HG02623 (cell line): ENCODE data around the gene JCHAIN.
"Not testable (repeated sequence)": the region's sequence is repeated elsewhere in the genome, so short reads cannot be mapped to it uniquely, and the experiment has no call there.

Experiments used
- ATAC-seq: cut with Tn5 transposase; IDR thresholded peaks from one replicate; pipeline ENCODE4 v1.9.1; 2021; ENCODE audit warnings: moderate library complexity; ENCODE audit not compliant: unreplicated experiment

Gene JCHAIN

GRCh38 chr4:70691661-70692060 is 25.4 kb upstream of the JCHAIN start:
- ATAC-seq: no peak

- peak; percentile 2 for ATAC-seq
Observed at GRCh38 chr4:70688795-70689231, 22.5 kb upstream of the JCHAIN start.

- peak; percentile 88 for ATAC-seq
Observed at GRCh38 chr4:70687821-70688794, 21.8 kb upstream of the JCHAIN start, which contains the start of gene UTP3. Gene UTP3 (plus strand): TSS chr4:70688532. CDS start chr4:70688678, 146 bp downstream.

- ATAC-seq: no peak
Observed at GRCh38 chr4:70687392-70687791, 21.1 kb upstream of the JCHAIN start.

- ATAC-seq: not testable (repeated sequence)
Observed at GRCh38 chr4:70682142-70682541, 15.8 kb upstream of the JCHAIN start.

GRCh38 chr4:70681704-70682103 is 15.4 kb upstream of the JCHAIN start:
- ATAC-seq: peak; percentile 29

- ATAC-seq: no peak
Observed at GRCh38 chr4:70680934-70681333, 14.6 kb upstream of the JCHAIN start.

GRCh38 chr4:70678383-70678999 is 12.2 kb upstream of the JCHAIN start:
- ATAC-seq: peak; percentile 77

- no peak for ATAC-seq
Observed at GRCh38 chr4:70676554-70677090, 10.3 kb upstream of the JCHAIN start.

GRCh38 chr4:70674731-70675130 is 8.4 kb upstream of the JCHAIN start:
- no peak for ATAC-seq

GRCh38 chr4:70674191-70674590 is 7.9 kb upstream of the JCHAIN start:
- no peak for ATAC-seq

GRCh38 chr4:70671091-70671490 is 4.8 kb upstream of the JCHAIN start:
- ATAC-seq: no peak

GRCh38 chr4:70670332-70671014 is 4.2 kb upstream of the JCHAIN start:
- no peak for ATAC-seq

GRCh38 chr4:70667740-70668535 is 1.6 kb upstream of the JCHAIN start:
- no peak for ATAC-seq

- peak; percentile 73 for ATAC-seq
Observed at GRCh38 chr4:70661309-70661922, 4.9 kb downstream of the JCHAIN start.

GRCh38 chr4:70660106-70660505 is 6.2 kb downstream of the JCHAIN start:
- no peak for ATAC-seq

GRCh38 chr4:70658418-70658817 is 7.9 kb downstream of the JCHAIN start:
- ATAC-seq: no peak

GRCh38 chr4:70657326-70657725 is 9.0 kb downstream of the JCHAIN start:
- no peak for ATAC-seq

- no peak for ATAC-seq
Observed at GRCh38 chr4:70654605-70655011, 11.7 kb downstream of the JCHAIN start.
